Lower leg skin (tissue), 3 donors: Measurements from ENCODE around the gene USP49.

Experiments used
- CTCF ChIP-seq, 3 donors: fragments of 450-650 bp; IDR thresholded peaks; one replicate each; pipeline ENCODE4 v1.5.1; 2016; ENCODE audit warnings: antibody characterized with exemption in 3 of 3, mild to moderate bottlenecking in 3 of 3, moderate library complexity in 2 of 3
- POLR2A ChIP-seq, 2 donors: fragments of 450-650 bp; IDR thresholded peaks; one replicate each; pipeline ENCODE4 v1.6.1; 2016 to 2017; ENCODE audit warnings: antibody characterized with exemption in 2 of 2, mild to moderate bottlenecking in 1 of 2, moderate library complexity in 1 of 2

DNA sequence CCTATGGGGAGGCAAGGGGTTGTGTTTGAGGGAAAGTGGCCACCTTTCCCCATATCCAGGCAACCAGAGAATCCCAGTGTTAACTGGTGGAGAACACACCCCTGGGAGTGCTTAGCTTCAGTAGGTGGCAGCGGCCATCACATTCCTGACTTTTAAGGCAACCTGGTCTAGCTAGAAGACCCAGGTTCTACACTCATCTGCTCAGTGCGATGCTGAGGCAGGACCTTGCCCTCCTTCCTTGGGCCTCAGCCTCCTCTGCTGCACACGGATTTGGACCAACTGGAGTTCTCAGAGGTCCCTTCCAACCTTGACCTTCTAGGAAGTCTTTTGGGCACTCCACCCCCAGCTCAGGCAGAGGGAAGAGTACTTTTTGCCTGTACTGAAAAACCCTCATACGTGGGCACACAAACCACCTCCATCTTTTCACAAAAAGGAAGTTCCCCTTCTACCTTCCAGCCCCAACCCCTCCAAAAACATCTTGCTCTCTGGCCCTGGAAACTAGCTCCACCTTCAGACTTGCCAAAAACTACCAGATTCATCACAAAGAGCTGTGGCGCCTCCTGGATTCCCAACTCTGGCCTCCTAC lies 43.5 kb upstream of the USP49 start:
- TF ChIP-seq CTCF (IDR thresholded peaks at IDR 0.05): no peak
- TF ChIP-seq POLR2A (IDR thresholded peaks at IDR 0.05): no peak
